ENCODE results near the gene CRMP1. TPM values are rescaled to one million over a fixed set of nuclear protein-coding genes. Genes with fewer than 3 reads are reported as not detected.

Gene CRMP1
- total RNA-seq, 1 donor from 2014 or later = 15.4 TPM

DNA sequence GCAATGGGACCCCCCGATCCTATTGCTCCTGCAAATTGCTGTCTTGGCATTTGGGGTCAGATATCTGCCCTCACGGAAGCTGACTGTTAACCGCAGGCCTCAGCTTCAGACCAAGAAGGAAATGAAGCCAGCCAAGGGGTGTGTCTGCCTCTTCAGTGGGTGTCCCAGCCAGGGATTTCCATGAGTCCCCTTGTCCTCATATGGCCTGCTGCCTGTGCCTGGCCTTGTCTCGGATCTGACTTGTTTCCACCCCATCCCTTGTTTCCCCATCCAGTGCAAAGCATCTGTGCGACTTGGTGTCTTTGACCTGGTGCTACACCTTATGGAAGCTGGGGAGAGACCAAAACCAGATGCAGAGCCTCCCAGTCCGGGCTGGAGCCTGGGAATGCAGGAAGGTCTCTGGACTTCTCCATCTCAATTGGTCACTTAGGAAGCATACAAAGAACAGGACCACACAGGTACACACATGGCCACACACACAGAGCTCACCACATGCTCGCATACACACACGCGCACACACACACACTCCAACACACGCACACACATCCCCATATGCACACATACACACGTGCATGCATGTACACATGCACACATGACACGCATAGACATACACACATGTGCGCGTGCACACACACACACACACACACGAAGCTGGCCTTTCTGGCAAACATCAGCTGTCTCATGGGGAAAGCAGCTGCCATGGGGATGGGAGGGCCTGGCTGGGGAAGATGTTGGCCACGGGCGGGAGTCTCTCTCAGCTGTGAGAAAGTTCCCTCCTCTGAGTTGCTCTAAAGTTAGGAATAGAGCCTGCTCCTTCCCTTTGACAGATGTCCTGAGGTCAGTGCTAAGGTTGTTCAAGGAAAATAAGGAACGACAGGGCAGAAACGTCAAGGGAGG, 65.5 kb downstream of the CRMP1 start:
- no peaks in the 10 kb centered on the region for H3K27me3 ChIP-seq (ENCODE audit: control insufficient read depth, insufficient read depth, low read length)
- TF ChIP-seq CTCF (IDR thresholded peaks at IDR 0.05; ENCODE audit: insufficient read depth, low read length, poor library complexity, severe bottlenecking) = no peak
- no peak for DNase-seq (ENCODE audit: low read depth)
- H3K4me3 ChIP-seq (ENCODE audit: low read depth, low read length) = no peak overlapping the region
- no peaks in the 10 kb centered on the region for H3K36me3 ChIP-seq (ENCODE audit: control insufficient read depth, insufficient read depth, low read length)

DNA sequence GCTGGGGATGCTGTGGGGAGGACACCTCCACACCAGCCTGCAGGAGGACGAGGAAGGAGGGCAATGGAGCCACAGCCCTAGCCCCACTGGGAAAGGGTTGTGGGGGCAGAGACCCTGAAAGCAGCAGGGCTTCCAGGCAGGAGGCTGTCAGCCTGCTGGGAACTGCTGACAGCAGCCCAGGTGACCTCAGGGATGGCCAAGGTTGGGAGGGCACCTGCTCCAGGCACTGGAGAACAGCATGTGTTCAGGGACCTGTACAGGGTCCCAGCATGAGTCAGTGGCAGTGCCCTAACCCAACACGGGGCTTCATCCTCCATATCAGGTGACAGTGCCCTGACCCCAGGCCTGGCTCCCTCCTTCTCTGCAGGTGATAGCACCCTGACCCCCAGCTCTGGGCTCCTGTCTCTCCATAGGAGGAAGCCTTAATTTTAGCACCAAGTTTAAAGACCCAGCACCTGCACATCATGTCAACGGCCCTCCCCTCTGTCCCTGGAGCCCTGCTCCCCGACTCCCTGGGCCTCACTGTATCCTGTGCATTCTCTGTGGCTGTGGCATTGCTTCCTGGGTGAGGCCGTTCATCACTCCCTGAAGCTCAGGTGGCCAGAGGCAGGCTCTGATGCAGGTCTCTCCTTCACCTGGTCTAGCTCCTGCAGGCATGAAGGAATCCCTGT, 66.3 kb downstream of the CRMP1 start:
- DNase-seq (ENCODE audit: low read depth) = no peak
- no peak overlapping the region for H3K4me3 ChIP-seq (ENCODE audit: low read depth, low read length)
- no peaks in the 10 kb centered on the region for H3K27me3 ChIP-seq (ENCODE audit: control insufficient read depth, insufficient read depth, low read length)
- H3K36me3 ChIP-seq (ENCODE audit: control insufficient read depth, insufficient read depth, low read length) = no peaks in the 10 kb centered on the region
- TF ChIP-seq CTCF (IDR thresholded peaks at IDR 0.05; ENCODE audit: insufficient read depth, low read length, poor library complexity, severe bottlenecking) = no peak

- Histone ChIP-seq H3K27me3 (ENCODE audit: control insufficient read depth, insufficient read depth, low read length) (no peaks in the 10 kb centered on the region), H3K36me3 (ENCODE audit: control insufficient read depth, insufficient read depth, low read length) (peaks cover under 1% of the 10 kb centered on the region), H3K4me3 (ENCODE audit: low read depth, low read length) (no peak overlapping the region)
- no peak for TF ChIP-seq CTCF (IDR thresholded peaks at IDR 0.05; ENCODE audit: insufficient read depth, low read length, poor library complexity, severe bottlenecking)
- DNase-seq (ENCODE audit: low read depth) = no peak
These were observed 67.4 kb downstream of the CRMP1 start for GRCh38 chr4:5825321-5826041.

- Histone ChIP-seq H3K4me3 (ENCODE audit: low read depth, low read length) (no peak overlapping the region), H3K27me3 (ENCODE audit: control insufficient read depth, insufficient read depth, low read length) (no peaks in the 10 kb centered on the region), H3K36me3 (ENCODE audit: control insufficient read depth, insufficient read depth, low read length) (peaks cover 1% of the 10 kb centered on the region)
- peak; percentile 1 for DNase-seq (ENCODE audit: low read depth)
- peak; percentile 64 for TF ChIP-seq CTCF (IDR thresholded peaks at IDR 0.05; ENCODE audit: insufficient read depth, low read length, poor library complexity, severe bottlenecking)
These were observed 68.3 kb downstream of the CRMP1 start for GRCh38 chr4:5824635-5825034.

- TF ChIP-seq CTCF (IDR thresholded peaks at IDR 0.05; ENCODE audit: insufficient read depth, low read length, poor library complexity, severe bottlenecking) = no peak
- DNase-seq (ENCODE audit: low read depth) = no peak
- Histone ChIP-seq H3K36me3 (ENCODE audit: control insufficient read depth, insufficient read depth, low read length) (peaks cover 2% of the 10 kb centered on the region), H3K27me3 (ENCODE audit: control insufficient read depth, insufficient read depth, low read length) (no peaks in the 10 kb centered on the region), H3K4me3 (ENCODE audit: low read depth, low read length) (no peak overlapping the region)
These were observed 68.7 kb downstream of the CRMP1 start for GRCh38 chr4:5824227-5824626.
